Ectodermal cell (in vitro differentiated cells): Measurements from ENCODE around the gene MANSC4. TPM values are rescaled to one million over a fixed set of nuclear protein-coding genes. Genes with fewer than 3 reads are reported as not detected.

Experiments
- H3K27ac ChIP-seq: 2 replicates; pipeline ENCODE4 v1.7.0; 2013; ENCODE audit warnings: mild to moderate bottlenecking, low read depth, low read length; ENCODE audit not compliant: insufficient read depth, poor library complexity, severe bottlenecking
- H3K27me3 ChIP-seq: 2 replicates; pipeline ENCODE4 v1.7.0; 2013; ENCODE audit warnings: mild to moderate bottlenecking, low read length; ENCODE audit not compliant: insufficient read depth, control insufficient read depth, poor library complexity, severe bottlenecking
- H3K36me3 ChIP-seq: one replicate; pipeline ENCODE4 v1.7.0; 2013; ENCODE audit warnings: low read length; ENCODE audit not compliant: control insufficient read depth, insufficient read depth
- H3K4me1 ChIP-seq: one replicate; pipeline ENCODE4 v1.7.0; 2013; ENCODE audit warnings: low read length; ENCODE audit not compliant: control insufficient read depth, insufficient read depth
- H3K4me3 ChIP-seq: 2 replicates; pipeline ENCODE4 v1.7.0; 2013; ENCODE audit warnings: low read depth, low read length, control low read depth; ENCODE audit not compliant: insufficient read depth
- H3K9me3 ChIP-seq: 2 replicates; pipeline ENCODE4 v1.7.0; 2013; ENCODE audit warnings: mild to moderate bottlenecking, low read length, moderate library complexity; ENCODE audit not compliant: control insufficient read depth
- WGBS, 2 experiments: methylation state at CpG; one replicate each; pipeline ENCODE4 v1.1.7; 2013; ENCODE audit warnings: missing lambda C conversion rate in 2 of 2; 5-methylcytosine and 5-hydroxymethylcytosine counted together
- polyA plus RNA-seq, 4 experiments: library from polyadenylated mRNA; stranded (reverse); fragments of 50-300 nt; gene quantifications; one replicate each; pipeline ENCODE4 v1.2.3, GENCODE V29; 2013

MANSC4 gene
- not detected for polyA plus RNA-seq (2013, experiment 1 of 4)
- polyA plus RNA-seq (2013, experiment 2 of 4), result not detected
- polyA plus RNA-seq (2013, experiment 3 of 4), result not detected
- polyA plus RNA-seq (2013, experiment 4 of 4), result not detected

GRCh38 chr12:27779920-27780611 is at the start of gene MANSC4, which contains the start of gene KLHL42:
Gene MANSC4 (minus strand): TSS chr12:27780236. CDS start chr12:27771276, 8,960 bp downstream.
Gene KLHL42 (plus strand): TSS chr12:27780233. CDS start chr12:27780331, 98 bp downstream.
- no peaks in the 10 kb centered on the region for H3K36me3 ChIP-seq
- H3K4me3 ChIP-seq, result peak within 1 kb of the TSS; percentile 81
- peaks cover 20% of the 10 kb centered on the region for H3K4me1 ChIP-seq
- no peaks in the 10 kb centered on the region for H3K9me3 ChIP-seq
- H3K27ac ChIP-seq, result peak within 1 kb of the TSS; percentile 87
- 0% methylated on average over 92 of the region's 92 CpGs for WGBS, 2 experiments
- H3K27me3 ChIP-seq, result no peaks in the 10 kb centered on the region

GRCh38 chr12:27828196-27828595 is 48.2 kb upstream of the MANSC4 start:
- Histone ChIP-seq H3K27ac (no peak overlapping the region), H3K4me3 (no peak overlapping the region), H3K27me3 (no peaks in the 10 kb centered on the region), H3K4me1 (peaks cover 5% of the 10 kb centered on the region), H3K9me3 (no peaks in the 10 kb centered on the region), H3K36me3 (no peaks in the 10 kb centered on the region)
- WGBS, 2 experiments, result 94 to 98% methylated on average over 3 of the region's 3 CpGs

- Histone ChIP-seq H3K9me3 (no peaks in the 10 kb centered on the region), H3K27ac (no peak overlapping the region), H3K4me1 (peaks cover 5% of the 10 kb centered on the region), H3K27me3 (no peaks in the 10 kb centered on the region), H3K4me3 (no peak overlapping the region), H3K36me3 (no peaks in the 10 kb centered on the region)
- 87 to 93% methylated on average over 1 of the region's 1 CpG for WGBS, 2 experiments
Observed at GRCh38 chr12:27826076-27826475, 46.0 kb upstream of the MANSC4 start.

GRCh38 chr12:27824126-27824842 is 44.2 kb upstream of the MANSC4 start:
- Histone ChIP-seq H3K9me3 (no peaks in the 10 kb centered on the region), H3K4me3 (no peak overlapping the region), H3K4me1 (peaks cover 5% of the 10 kb centered on the region), H3K27ac (no peak overlapping the region), H3K36me3 (no peaks in the 10 kb centered on the region), H3K27me3 (no peaks in the 10 kb centered on the region)
- 89 to 90% methylated on average over 12 of the region's 12 CpGs for WGBS, 2 experiments

- H3K27ac ChIP-seq, result no peak overlapping the region
- no peaks in the 10 kb centered on the region for H3K9me3 ChIP-seq
- H3K36me3 ChIP-seq, result no peaks in the 10 kb centered on the region
- H3K4me3 ChIP-seq, result no peak overlapping the region
- no peaks in the 10 kb centered on the region for H3K27me3 ChIP-seq
- peaks cover 5% of the 10 kb centered on the region for H3K4me1 ChIP-seq
- WGBS, 2 experiments, result 96% methylated on average over 5 of the region's 5 CpGs
Observed at GRCh38 chr12:27823038-27823437, 43.0 kb upstream of the MANSC4 start.

- Histone ChIP-seq H3K4me1 (peaks cover 5% of the 10 kb centered on the region), H3K27me3 (no peaks in the 10 kb centered on the region), H3K36me3 (no peaks in the 10 kb centered on the region), H3K27ac (no peak overlapping the region), H3K4me3 (no peak overlapping the region), H3K9me3 (no peaks in the 10 kb centered on the region)
- 90 to 93% methylated on average over 9 of the region's 9 CpGs for WGBS, 2 experiments
Observed at GRCh38 chr12:27822076-27822712, 42.2 kb upstream of the MANSC4 start.

GRCh38 chr12:27821259-27821973 is 41.4 kb upstream of the MANSC4 start:
- Histone ChIP-seq H3K4me1 (peaks cover 5% of the 10 kb centered on the region), H3K4me3 (no peak overlapping the region), H3K27me3 (no peaks in the 10 kb centered on the region), H3K27ac (no peak overlapping the region), H3K9me3 (no peaks in the 10 kb centered on the region), H3K36me3 (no peaks in the 10 kb centered on the region)
- 13 to 20% methylated on average over 6 of the region's 7 CpGs for WGBS, 2 experiments

- Histone ChIP-seq H3K36me3 (no peaks in the 10 kb centered on the region), H3K9me3 (no peaks in the 10 kb centered on the region), H3K4me1 (peaks cover 5% of the 10 kb centered on the region), H3K4me3 (no peak overlapping the region), H3K27me3 (no peaks in the 10 kb centered on the region), H3K27ac (no peak overlapping the region)
- WGBS, 2 experiments, result 83 to 91% methylated on average over 3 to 5 of the region's 5 CpGs
Observed at GRCh38 chr12:27820564-27820963, 40.5 kb upstream of the MANSC4 start.

- no peaks in the 10 kb centered on the region for H3K27me3 ChIP-seq
- no peaks in the 10 kb centered on the region for H3K36me3 ChIP-seq
- H3K4me3 ChIP-seq, result no peak overlapping the region
- no peak overlapping the region for H3K27ac ChIP-seq
- 93 to 95% methylated on average over 7 of the region's 7 CpGs for WGBS, 2 experiments
- H3K4me1 ChIP-seq, result no peaks in the 10 kb centered on the region
- no peaks in the 10 kb centered on the region for H3K9me3 ChIP-seq
Observed at GRCh38 chr12:27818401-27818918, 38.4 kb upstream of the MANSC4 start.
